Neuronal stem cell (in vitro differentiated cells): ENCODE measurements around the gene YAE1.

Experiments
- DNase-seq: peaks from one replicate; pipeline ENCODE4 v3.0.0-alpha.2; 2013; ENCODE audit warnings: low spot score
- H2AFZ ChIP-seq: one replicate; pipeline ENCODE4 v1.6.1; 2013; ENCODE audit warnings: mild to moderate bottlenecking, low read length, inconsistent platforms
- H2AK5ac ChIP-seq: 2 replicates; pipeline ENCODE4 v1.6.1; 2013; ENCODE audit warnings: low read depth, mild to moderate bottlenecking, inconsistent platforms, low read length, moderate library complexity, mixed read lengths
- H2BK120ac ChIP-seq: 2 replicates; pipeline ENCODE4 v1.6.1; 2013; ENCODE audit warnings: low read depth, mild to moderate bottlenecking, inconsistent platforms, low read length, moderate library complexity, mixed read lengths
- H2BK12ac ChIP-seq: one replicate; pipeline ENCODE4 v1.6.1; 2013; ENCODE audit warnings: low read length, inconsistent platforms
- H2BK15ac ChIP-seq: 2 replicates; pipeline ENCODE4 v1.6.1; 2013; ENCODE audit warnings: mild to moderate bottlenecking, low read length, inconsistent platforms, mixed read lengths
- H2BK5ac ChIP-seq: one replicate; pipeline ENCODE4 v1.6.1; 2013; ENCODE audit warnings: inconsistent platforms, mild to moderate bottlenecking, low read length, moderate library complexity
- H3K14ac ChIP-seq: one replicate; pipeline ENCODE4 v1.6.1; 2013; ENCODE audit warnings: low read length, inconsistent platforms
- H3K18ac ChIP-seq: 2 replicates; pipeline ENCODE4 v1.6.1; 2013; ENCODE audit warnings: low read length, inconsistent platforms
- H3K23ac ChIP-seq: 2 replicates; pipeline ENCODE4 v1.6.1; 2013; ENCODE audit warnings: low read depth, mild to moderate bottlenecking, mixed read lengths, low read length, inconsistent platforms; ENCODE audit not compliant: poor library complexity
- H3K27ac ChIP-seq: replicated peaks from 3 replicates; pipeline ENCODE4 v1.5.1; 2013; ENCODE audit warnings: low read length, inconsistent platforms
- H3K27me3 ChIP-seq, 3 experiments: 2 replicates each; pipeline ENCODE4 v1.6.1; 2013; ENCODE audit warnings: low read length in 3 of 3, mild to moderate bottlenecking in 2 of 3, inconsistent platforms in 1 of 3, low read depth in 1 of 3, mixed read lengths in 1 of 3, moderate library complexity in 1 of 3; ENCODE audit not compliant: control insufficient read depth in 3 of 3, insufficient read depth in 3 of 3
- H3K36me3 ChIP-seq, 2 donors: replicated peaks in 1 of 2; 2 replicates each; pipeline ENCODE4 v1.6.1; 2013; ENCODE audit warnings: low read length in 2 of 2; ENCODE audit not compliant: control insufficient read depth in 2 of 2, insufficient read depth in 2 of 2
- H3K4ac ChIP-seq: 2 replicates; pipeline ENCODE4 v1.6.1; 2013; ENCODE audit warnings: inconsistent platforms, mild to moderate bottlenecking, low read length, moderate library complexity
- H3K4me1 ChIP-seq, 2 donors: 1 replicate in 1 of 2; 2 replicates in 1 of 2; pipeline ENCODE4 v1.6.1; 2013; ENCODE audit warnings: low read length in 2 of 2, low read depth in 1 of 2; ENCODE audit not compliant: control insufficient read depth in 2 of 2, insufficient read depth in 1 of 2
- H3K4me2 ChIP-seq: one replicate; pipeline ENCODE4 v1.6.1; 2013; ENCODE audit warnings: mild to moderate bottlenecking, low read length, inconsistent platforms; ENCODE audit not compliant: insufficient read depth, poor library complexity, severe bottlenecking
- H3K4me3 ChIP-seq, 2 donors: 2 replicates each; pipeline ENCODE4 v1.5.1; 2013; ENCODE audit warnings: low read length in 2 of 2, mild to moderate bottlenecking in 2 of 2, inconsistent platforms in 1 of 2, moderate library complexity in 1 of 2
- H3K79me1 ChIP-seq: one replicate; pipeline ENCODE4 v1.6.1; 2013; ENCODE audit warnings: low read depth, mild to moderate bottlenecking, inconsistent platforms, low read length, moderate library complexity
- H3K9ac ChIP-seq: one replicate; pipeline ENCODE4 v1.6.1; 2013; ENCODE audit warnings: mild to moderate bottlenecking, low read depth, low read length, inconsistent platforms; ENCODE audit not compliant: poor library complexity
- H3K9me3 ChIP-seq, 2 donors: replicated peaks in 1 of 2; 2 replicates each; pipeline versions ENCODE3 to v1.6.1; 2013; ENCODE audit warnings: low read length in 2 of 2, mild to moderate bottlenecking in 2 of 2, inconsistent platforms in 1 of 2, low read depth in 1 of 2, mixed read lengths in 1 of 2, moderate library complexity in 1 of 2; ENCODE audit not compliant: control insufficient read depth in 2 of 2, insufficient read depth in 1 of 2
- H4K8ac ChIP-seq: one replicate; pipeline ENCODE4 v1.6.1; 2013; ENCODE audit warnings: low read depth, mild to moderate bottlenecking, inconsistent platforms, low read length, moderate library complexity
- H4K91ac ChIP-seq: one replicate; pipeline ENCODE4 v1.6.1; 2013; ENCODE audit warnings: low read length, low read depth, mild to moderate bottlenecking, inconsistent platforms; ENCODE audit not compliant: poor library complexity
- whole genome bisulfite sequencing, 2 donors: extraction: QIAGEN DNeasy Blood & Tissue Kit; methylation state at CpG; one replicate each; pipeline ENCODE4 v1.1.7; 2013; ENCODE audit warnings: missing lambda C conversion rate in 2 of 2, mixed read lengths in 1 of 2; ENCODE audit not compliant: insufficient read length in 2 of 2, insufficient replicate concordance in 1 of 2; ENCODE audit errors: extremely low coverage in 2 of 2; 5-methylcytosine and 5-hydroxymethylcytosine counted together

Gene YAE1

GRCh38 chr7:39547336-39547735 lies 18.9 kb upstream of the YAE1 start:
- no peak overlapping the region for H3K4me3 ChIP-seq
- peaks cover 0 to 4% (median 0%) of the 10 kb centered on the region in 3 experiments for H3K27me3 ChIP-seq
- H2BK5ac ChIP-seq = no peak overlapping the region
- no peaks in the 10 kb centered on the region for H3K79me1 ChIP-seq
- H4K8ac ChIP-seq = no peak overlapping the region
- no peak overlapping the region for H2BK15ac ChIP-seq
- no peak overlapping the region for H3K14ac ChIP-seq
- H3K4me1 ChIP-seq = no peaks in the 10 kb centered on the region
- H4K91ac ChIP-seq = no peak overlapping the region
- no peak overlapping the region for H3K27ac ChIP-seq
- H3K4ac ChIP-seq = no peak overlapping the region
- no peak overlapping the region for H3K9ac ChIP-seq
- no peak overlapping the region for H3K4me2 ChIP-seq
- H2AFZ ChIP-seq = no peak overlapping the region
- no peak for DNase-seq
- H2BK12ac ChIP-seq = no peak overlapping the region
- no peak overlapping the region for H2AK5ac ChIP-seq
- H3K18ac ChIP-seq = no peak overlapping the region
- no peak overlapping the region for H3K23ac ChIP-seq
- H3K36me3 ChIP-seq = no peaks in the 10 kb centered on the region
- no peak overlapping the region for H2BK120ac ChIP-seq
- H3K9me3 ChIP-seq = peaks cover 4% of the 10 kb centered on the region in 2 donors
- WGBS, 2 donors = no CpG with 5 or more reads among the region's 2 CpGs

- Histone ChIP-seq H3K4ac (no peak overlapping the region), H3K4me3 (no peak overlapping the region), H2BK15ac (no peak overlapping the region), H3K9me3 (peaks cover 3 to 4% of the 10 kb centered on the region in 2 donors), H2BK12ac (no peak overlapping the region), H4K8ac (no peak overlapping the region), H3K18ac (no peak overlapping the region), H3K79me1 (no peaks in the 10 kb centered on the region), H2BK5ac (no peak overlapping the region), H3K36me3 (no peaks in the 10 kb centered on the region), H3K27me3 (no peaks in the 10 kb centered on the region), H4K91ac (no peak overlapping the region), H3K23ac (no peak overlapping the region), H3K14ac (no peak overlapping the region), H3K27ac (no peak overlapping the region), H3K9ac (no peak overlapping the region), H2AFZ (no peak overlapping the region), H3K4me1 (no peaks in the 10 kb centered on the region), H2AK5ac (no peak overlapping the region), H2BK120ac (no peak overlapping the region), H3K4me2 (no peak overlapping the region)
- no peak for DNase-seq
- WGBS, 2 donors = no CpG with 5 or more reads among the region's 2 CpGs
These were observed 15.8 kb upstream of the YAE1 start for GRCh38 chr7:39550411-39550810.

- H3K14ac ChIP-seq = no peak overlapping the region
- no peak overlapping the region for H3K9ac ChIP-seq
- no peak overlapping the region for H3K18ac ChIP-seq
- no peak overlapping the region for H2BK5ac ChIP-seq
- no peaks in the 10 kb centered on the region for H3K4me1 ChIP-seq
- H2AFZ ChIP-seq = no peak overlapping the region
- no peak overlapping the region for H2AK5ac ChIP-seq
- DNase-seq = no peak
- H4K8ac ChIP-seq = no peak overlapping the region
- H2BK12ac ChIP-seq = no peak overlapping the region
- H3K23ac ChIP-seq = no peak overlapping the region
- no peaks in the 10 kb centered on the region for H3K9me3 ChIP-seq
- WGBS, 2 donors = no CpG with 5 or more reads among the region's 3 CpGs
- H3K4me3 ChIP-seq = no peak overlapping the region
- H2BK15ac ChIP-seq = no peak overlapping the region
- H2BK120ac ChIP-seq = no peak overlapping the region
- no peak overlapping the region for H3K4ac ChIP-seq
- no peaks in the 10 kb centered on the region for H3K27me3 ChIP-seq
- H4K91ac ChIP-seq = no peak overlapping the region
- no peaks in the 10 kb centered on the region for H3K79me1 ChIP-seq
- H3K36me3 ChIP-seq = no peaks in the 10 kb centered on the region
- no peak overlapping the region for H3K4me2 ChIP-seq
- no peak overlapping the region for H3K27ac ChIP-seq
These were observed 12.8 kb upstream of the YAE1 start for GRCh38 chr7:39553436-39553835.

GRCh38 chr7:39554583-39555165 lies 11.5 kb upstream of the YAE1 start:
- Histone ChIP-seq H2AFZ (no peak overlapping the region), H4K8ac (no peak overlapping the region), H3K36me3 (no peaks in the 10 kb centered on the region), H2BK120ac (no peak overlapping the region), H3K4me2 (no peak overlapping the region), H3K23ac (no peak overlapping the region), H3K79me1 (no peaks in the 10 kb centered on the region), H3K9ac (no peak overlapping the region), H3K27me3 (no peaks in the 10 kb centered on the region), H2AK5ac (no peak overlapping the region), H3K27ac (no peak overlapping the region), H3K4me3 (no peak overlapping the region), H3K14ac (no peak overlapping the region), H3K4me1 (no peaks in the 10 kb centered on the region), H2BK12ac (no peak overlapping the region), H3K9me3 (no peaks in the 10 kb centered on the region), H3K4ac (no peak overlapping the region), H3K18ac (no peak overlapping the region), H2BK5ac (no peak overlapping the region), H2BK15ac (no peak overlapping the region), H4K91ac (no peak overlapping the region)
- no peak for DNase-seq
- no CpG with 5 or more reads among the region's 7 CpGs for WGBS, 2 donors
